Lower leg skin (tissue), 3 donors: ENCODE measurements around the gene ZNF384.

ENCODE experiments used
- CTCF ChIP-seq, 3 donors: fragments of 450-650 bp; IDR thresholded peaks; one replicate each; pipeline ENCODE4 v1.5.1; 2016; ENCODE audit warnings: antibody characterized with exemption in 3 of 3, mild to moderate bottlenecking in 3 of 3, moderate library complexity in 2 of 3
- POLR2A ChIP-seq, 2 donors: fragments of 450-650 bp; IDR thresholded peaks; one replicate each; pipeline ENCODE4 v1.6.1; 2016 to 2017; ENCODE audit warnings: antibody characterized with exemption in 2 of 2, mild to moderate bottlenecking in 1 of 2, moderate library complexity in 1 of 2

- TF ChIP-seq POLR2A (IDR thresholded peaks at IDR 0.05) = no peak
- TF ChIP-seq CTCF (IDR thresholded peaks at IDR 0.05) = no peak
Observed at GRCh38 chr12:6699989-6700645, 10.9 kb upstream of the ZNF384 start.
